B cell (primary cell): ENCODE data around the gene TRPC4AP. TPM values are rescaled to one million over a fixed set of nuclear protein-coding genes. Genes with fewer than 3 reads are reported as not detected.

Source experiments
- ATAC-seq: fragments of 200-7000 bp; cut with Tn5 transposase; one replicate; pipeline ENCODE4 v1.10.0; 2021; ENCODE audit warnings: low read depth, mild to moderate bottlenecking, moderate number of reproducible peaks, moderate library complexity
- CTCF ChIA-PET: fragments of 350-600 bp; sonication (Branson Sonifier 250); formaldehyde crosslinking; loops from one replicate; lab custom pipeline; 2021; ENCODE audit warnings: antibody characterized with exemption, inconsistent platforms; lab: Charles Lee
- POLR2A ChIA-PET: fragments of 350-600 bp; sonication (Branson Sonifier 250); formaldehyde crosslinking; loops from one replicate; lab custom pipeline; 2021; ENCODE audit warnings: antibody characterized with exemption; lab: Charles Lee
- DNase-seq: peaks from one replicate; pipeline ENCODE4 v3.0.0; 2013
- H2AFZ ChIP-seq: 2 replicates; pipeline ENCODE4 v1.6.1; 2012; ENCODE audit warnings: mild to moderate bottlenecking, low read depth, low read length; ENCODE audit not compliant: insufficient read depth, poor library complexity, severe bottlenecking
- H3K27ac ChIP-seq, 2 donors: 1 replicate in 1 of 2; 2 replicates in 1 of 2; pipeline ENCODE4 v1.5.1; 2012 to 2013; ENCODE audit warnings: low read length in 2 of 2, mild to moderate bottlenecking in 2 of 2, moderate library complexity in 1 of 2
- H3K27me3 ChIP-seq, 4 experiments: fragments of 200-600 bp in 1 of 4; sonication (generic) in 1 of 4; replicated peaks in 1 of 4; 1 replicate in 2 of 4; 2 replicates in 2 of 4; pipeline versions ENCODE4 v1.6.1 to v1.7.0; 2013 to 2016; ENCODE audit warnings: low read length in 3 of 4, mild to moderate bottlenecking in 2 of 4, mixed read lengths in 1 of 4, moderate library complexity in 1 of 4; ENCODE audit not compliant: insufficient read depth in 4 of 4, control insufficient read depth in 3 of 4; ENCODE audit errors: control extremely low read depth in 1 of 4
- H3K36me3 ChIP-seq, 2 experiments: replicated peaks in 1 of 2; 1 replicate in 1 of 2; 2 replicates in 1 of 2; pipeline versions ENCODE4 v1.6.1 to v1.7.1; 2013; ENCODE audit warnings: low read length in 1 of 2; ENCODE audit not compliant: insufficient read depth in 2 of 2, control insufficient read depth in 1 of 2; ENCODE audit errors: control extremely low read depth in 1 of 2, extremely low read depth in 1 of 2
- H3K4me1 ChIP-seq, 2 donors: fragments of 200-600 bp in 1 of 2; sonication (generic) in 1 of 2; 1 replicate in 1 of 2; 2 replicates in 1 of 2; pipeline versions ENCODE4 v1.5.1 to v1.6.1; 2013 to 2017; ENCODE audit warnings: low read length in 2 of 2; ENCODE audit not compliant: control insufficient read depth in 2 of 2, insufficient read depth in 2 of 2
- H3K4me2 ChIP-seq: replicated peaks from 2 replicates; pipeline ENCODE3; 2012; ENCODE audit warnings: mild to moderate bottlenecking, low read depth, low read length; ENCODE audit not compliant: poor library complexity, severe bottlenecking
- H3K4me3 ChIP-seq, 5 experiments: fragments of 200-600 bp in 1 of 5; sonication (generic) in 1 of 5; 1 replicate in 3 of 5; 2 replicates in 2 of 5; pipeline versions ENCODE4 v1.5.1 to v1.7.0; 2011 to 2016; ENCODE audit warnings: low read length in 4 of 5, mild to moderate bottlenecking in 4 of 5, low read depth in 2 of 5, control low read depth in 1 of 5, moderate library complexity in 1 of 5; ENCODE audit not compliant: insufficient read depth in 1 of 5; ENCODE audit errors: control extremely low read depth in 1 of 5, extremely low read depth in 1 of 5
- H3K79me2 ChIP-seq: fragments of 200-600 bp; sonication (generic); one replicate; pipeline ENCODE4 v1.6.0; 2016; ENCODE audit warnings: low read length; ENCODE audit not compliant: control insufficient read depth, insufficient read depth
- H3K9ac ChIP-seq: fragments of 200-600 bp; sonication (generic); 2 replicates; pipeline ENCODE4 v1.6.1; 2017; ENCODE audit warnings: mild to moderate bottlenecking, low read length, moderate library complexity
- H3K9me3 ChIP-seq, 3 donors: one replicate each; pipeline versions ENCODE4 v1.6.1 to v1.7.1; 2013; ENCODE audit warnings: low read length in 2 of 3; ENCODE audit not compliant: control insufficient read depth in 2 of 3, insufficient read depth in 1 of 3; ENCODE audit errors: control extremely low read depth in 1 of 3
- H4K20me1 ChIP-seq: 2 replicates; pipeline ENCODE4 v1.6.0; 2012; ENCODE audit warnings: mild to moderate bottlenecking, low read length; ENCODE audit not compliant: insufficient read depth, control insufficient read depth, poor library complexity, severe bottlenecking
- H3K27ac Mint-ChIP-seq: one replicate; pipeline ENCODE4 v1.8.0; 2021; ENCODE audit warnings: mixed read lengths
- H3K27me3 Mint-ChIP-seq: one replicate; pipeline ENCODE4 v1.8.0; 2021; ENCODE audit warnings: mixed read lengths
- H3K4me1 Mint-ChIP-seq: one replicate; pipeline ENCODE4 v1.8.0; 2021; ENCODE audit warnings: mixed read lengths
- H3K4me3 Mint-ChIP-seq: one replicate; pipeline ENCODE4 v1.8.0; 2021; ENCODE audit warnings: mixed read lengths
- H3K9me3 Mint-ChIP-seq: one replicate; pipeline ENCODE4 v1.8.0; 2022; ENCODE audit warnings: mixed read lengths; ENCODE audit not compliant: insufficient read depth
- WGBS: methylation state at CpG from one replicate; pipeline ENCODE4 v1.1.5; 2013; ENCODE audit warnings: missing lambda C conversion rate; ENCODE audit not compliant: insufficient coverage; 5-methylcytosine and 5-hydroxymethylcytosine counted together
- intact Hi-C: fragments of 100-400 bp; cut with micrococcal nuclease; formaldehyde crosslinking; loops from one replicate; pipeline ENCODE4 v1.10.0; 2022
- polyA plus RNA-seq: library from polyadenylated mRNA; depleted of rRNA; stranded (reverse); fragments of >200 nt; gene quantifications from 2 replicates; pipeline ENCODE4 v1.2.3, GENCODE V29; 2012
- total RNA-seq, 2 donors: library from RNA; stranded (reverse); fragments of 120-200 nt in 1 of 2; gene quantifications; 1 replicate in 1 of 2; 2 replicates in 1 of 2; pipeline versions ENCODE4 v1.2.3 to v1.2.4, GENCODE V29; 2013 to 2022
- TF ChIP-seq, protein P1 (sequence below): fragments of 200-600 bp; IDR thresholded peaks from one replicate; pipeline ENCODE4 v1.8.0; 2022; ENCODE audit warnings: antibody characterized with exemption, mild to moderate bottlenecking

TRPC4AP gene
- total and polyA plus RNA-seq, 2 donors (not counting 1 experiment from before 2014, with no cell fraction given), result 62.5 to 73.2 TPM

- no peak overlapping the region for H3K4me3 ChIP-seq
- ATAC-seq (no peak), DNase-seq (no peak)
- Mint-ChIP-seq H3K9me3 (no peaks in the 10 kb centered on the region), H3K4me3 (no peak overlapping the region), H3K4me1 (peaks cover 10% of the 10 kb centered on the region), H3K27ac (no peak overlapping the region), H3K27me3 (no peaks in the 10 kb centered on the region)
- TF ChIP-seq, protein P1, sequence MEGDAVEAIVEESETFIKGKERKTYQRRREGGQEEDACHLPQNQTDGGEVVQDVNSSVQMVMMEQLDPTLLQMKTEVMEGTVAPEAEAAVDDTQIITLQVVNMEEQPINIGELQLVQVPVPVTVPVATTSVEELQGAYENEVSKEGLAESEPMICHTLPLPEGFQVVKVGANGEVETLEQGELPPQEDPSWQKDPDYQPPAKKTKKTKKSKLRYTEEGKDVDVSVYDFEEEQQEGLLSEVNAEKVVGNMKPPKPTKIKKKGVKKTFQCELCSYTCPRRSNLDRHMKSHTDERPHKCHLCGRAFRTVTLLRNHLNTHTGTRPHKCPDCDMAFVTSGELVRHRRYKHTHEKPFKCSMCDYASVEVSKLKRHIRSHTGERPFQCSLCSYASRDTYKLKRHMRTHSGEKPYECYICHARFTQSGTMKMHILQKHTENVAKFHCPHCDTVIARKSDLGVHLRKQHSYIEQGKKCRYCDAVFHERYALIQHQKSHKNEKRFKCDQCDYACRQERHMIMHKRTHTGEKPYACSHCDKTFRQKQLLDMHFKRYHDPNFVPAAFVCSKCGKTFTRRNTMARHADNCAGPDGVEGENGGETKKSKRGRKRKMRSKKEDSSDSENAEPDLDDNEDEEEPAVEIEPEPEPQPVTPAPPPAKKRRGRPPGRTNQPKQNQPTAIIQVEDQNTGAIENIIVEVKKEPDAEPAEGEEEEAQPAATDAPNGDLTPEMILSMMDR, result no peak
- no peak overlapping the region for H2AFZ ChIP-seq
- H3K79me2 ChIP-seq, result no peaks in the 10 kb centered on the region
- ChIA-PET CTCF (no interaction called here), POLR2A (interaction anchor here (0.6 kb wide), 1 partner anchor 77 kb away, joined by 5 read pairs; no protein-coding TSS in a partner anchor)
- intact Hi-C loops, result no loop called here
- H3K27ac ChIP-seq, result no peak overlapping the region
- peaks cover 3 to 86% of the 10 kb centered on the region in 2 experiments for H3K36me3 ChIP-seq
- WGBS, result 86% methylated on average over 4 of the region's 13 CpGs
- no peaks in the 10 kb centered on the region for H3K27me3 ChIP-seq
- H4K20me1 ChIP-seq, result no peaks in the 10 kb centered on the region
- H3K4me1 ChIP-seq, result peaks cover 0 to 3% of the 10 kb centered on the region in 2 donors
- no peak overlapping the region for H3K4me2 ChIP-seq
- no peak overlapping the region for H3K9ac ChIP-seq
- H3K9me3 ChIP-seq, result no peaks in the 10 kb centered on the region
Measured at GRCh38 chr20:35013421-35014411, 78.9 kb downstream of the TRPC4AP start.
